HEK293 (cell line): ENCODE measurements around the gene MLN.

Source experiments
- YY1 ChIP-seq: fragments of 450-650 bp; formaldehyde crosslinking; IDR thresholded peaks from 2 replicates; pipeline ENCODE4 v1.5.1; 2018; ENCODE audit warnings: missing biosample characterization, missing genetic modification characterization
- ZNF184 ChIP-seq: fragments of 450-650 bp; IDR thresholded peaks from 2 replicates; pipeline ENCODE4 v1.5.1; 2018; ENCODE audit warnings: missing biosample characterization, mild to moderate bottlenecking, missing genetic modification characterization
- ZNF335 ChIP-seq: fragments of 450-650 bp; formaldehyde crosslinking; conservative IDR thresholded peaks from 2 replicates; pipeline ENCODE4 v1.5.1; 2016; ENCODE audit warnings: missing biosample characterization, missing genetic modification characterization
- ZNF777 ChIP-seq: fragments of 450-650 bp; formaldehyde crosslinking; IDR thresholded peaks from 2 replicates; pipeline ENCODE4 v1.5.1; 2017; ENCODE audit warnings: missing biosample characterization, missing genetic modification characterization, borderline replicate concordance
- TF ChIP-seq, protein P1 (sequence below): fragments of 450-650 bp; formaldehyde crosslinking; IDR thresholded peaks from 2 replicates; pipeline ENCODE4 v1.5.1; 2016; ENCODE audit warnings: missing biosample characterization, missing genetic modification characterization
- TF ChIP-seq, protein P2 (sequence below): fragments of 450-650 bp; formaldehyde crosslinking; IDR thresholded peaks from 2 replicates; pipeline ENCODE4 v1.5.1; 2016; ENCODE audit warnings: missing biosample characterization, missing genetic modification characterization
- TF ChIP-seq, protein P3 (sequence below): IDR thresholded peaks from 2 replicates; pipeline ENCODE4 v1.6.1; 2011; ENCODE audit warnings: mild to moderate bottlenecking, low read depth, low read length, borderline replicate concordance
- TF ChIP-seq, protein P4 (sequence below): fragments of 450-650 bp; formaldehyde crosslinking; IDR thresholded peaks from 2 replicates; pipeline ENCODE4 v1.5.1; 2016; ENCODE audit warnings: missing biosample characterization, missing genetic modification characterization, low read depth

DNA sequence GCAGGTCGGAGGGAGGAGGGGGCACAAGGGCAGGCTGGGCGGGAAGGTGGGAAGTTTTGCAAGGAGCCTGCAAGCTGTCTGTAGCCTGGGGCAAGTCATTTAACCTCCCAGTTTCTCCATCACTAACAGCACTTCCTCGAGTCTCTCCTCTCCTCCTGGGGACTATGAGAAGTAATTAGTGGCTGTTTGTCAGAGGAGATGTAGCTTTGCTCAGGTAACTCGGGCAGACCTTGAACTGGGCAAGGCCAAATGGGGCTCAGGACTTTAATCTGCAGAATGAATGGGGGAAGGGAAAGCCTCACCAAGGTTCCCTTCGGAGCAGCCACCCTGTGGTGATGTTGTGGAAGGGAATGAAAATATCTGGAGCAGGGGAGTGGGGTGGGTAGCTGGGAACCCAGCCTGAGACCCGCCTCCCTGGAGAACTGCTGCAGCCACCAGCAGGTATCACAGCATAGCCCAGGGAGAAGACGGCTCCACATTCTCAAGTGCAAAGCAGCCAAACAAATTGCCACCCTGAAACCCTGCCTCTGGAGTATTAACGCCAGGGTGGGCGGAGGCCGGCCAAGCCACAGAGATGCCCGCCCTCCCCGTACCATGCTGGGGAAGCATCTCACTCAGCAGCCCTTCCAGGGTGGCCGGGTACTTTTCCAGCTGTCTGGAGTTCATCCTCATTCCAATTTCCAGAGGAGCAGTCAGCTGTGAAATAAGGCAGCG, 8.7 kb downstream of the MLN start:
- TF ChIP-seq ZNF184 (tag by site-specific recombination) (no peak), ZNF777 (tag by site-specific recombination) (no peak), YY1 (tag by site-specific recombination) (no peak), ZNF335 (tag by site-specific recombination) (no peak)
- TF ChIP-seq, protein P1, sequence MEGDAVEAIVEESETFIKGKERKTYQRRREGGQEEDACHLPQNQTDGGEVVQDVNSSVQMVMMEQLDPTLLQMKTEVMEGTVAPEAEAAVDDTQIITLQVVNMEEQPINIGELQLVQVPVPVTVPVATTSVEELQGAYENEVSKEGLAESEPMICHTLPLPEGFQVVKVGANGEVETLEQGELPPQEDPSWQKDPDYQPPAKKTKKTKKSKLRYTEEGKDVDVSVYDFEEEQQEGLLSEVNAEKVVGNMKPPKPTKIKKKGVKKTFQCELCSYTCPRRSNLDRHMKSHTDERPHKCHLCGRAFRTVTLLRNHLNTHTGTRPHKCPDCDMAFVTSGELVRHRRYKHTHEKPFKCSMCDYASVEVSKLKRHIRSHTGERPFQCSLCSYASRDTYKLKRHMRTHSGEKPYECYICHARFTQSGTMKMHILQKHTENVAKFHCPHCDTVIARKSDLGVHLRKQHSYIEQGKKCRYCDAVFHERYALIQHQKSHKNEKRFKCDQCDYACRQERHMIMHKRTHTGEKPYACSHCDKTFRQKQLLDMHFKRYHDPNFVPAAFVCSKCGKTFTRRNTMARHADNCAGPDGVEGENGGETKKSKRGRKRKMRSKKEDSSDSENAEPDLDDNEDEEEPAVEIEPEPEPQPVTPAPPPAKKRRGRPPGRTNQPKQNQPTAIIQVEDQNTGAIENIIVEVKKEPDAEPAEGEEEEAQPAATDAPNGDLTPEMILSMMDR (tag by site-specific recombination), result no peak
- TF ChIP-seq, protein P2, sequence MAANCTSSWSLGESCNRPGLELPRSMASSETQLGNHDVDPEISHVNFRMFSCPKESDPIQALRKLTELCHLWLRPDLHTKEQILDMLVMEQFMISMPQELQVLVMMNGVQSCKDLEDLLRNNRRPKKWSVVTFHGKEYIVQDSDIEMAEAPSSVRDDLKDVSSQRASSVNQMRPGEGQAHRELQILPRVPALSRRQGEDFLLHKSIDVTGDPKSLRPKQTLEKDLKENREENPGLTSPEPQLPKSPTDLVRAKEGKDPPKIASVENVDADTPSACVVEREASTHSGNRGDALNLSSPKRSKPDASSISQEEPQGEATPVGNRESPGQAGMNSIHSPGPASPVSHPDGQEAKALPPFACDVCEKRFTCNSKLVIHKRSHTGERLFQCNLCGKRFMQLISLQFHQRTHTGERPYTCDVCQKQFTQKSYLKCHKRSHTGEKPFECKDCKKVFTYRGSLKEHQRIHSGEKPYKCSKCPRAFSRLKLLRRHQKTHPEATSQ, result no peak
- TF ChIP-seq, protein P3, sequence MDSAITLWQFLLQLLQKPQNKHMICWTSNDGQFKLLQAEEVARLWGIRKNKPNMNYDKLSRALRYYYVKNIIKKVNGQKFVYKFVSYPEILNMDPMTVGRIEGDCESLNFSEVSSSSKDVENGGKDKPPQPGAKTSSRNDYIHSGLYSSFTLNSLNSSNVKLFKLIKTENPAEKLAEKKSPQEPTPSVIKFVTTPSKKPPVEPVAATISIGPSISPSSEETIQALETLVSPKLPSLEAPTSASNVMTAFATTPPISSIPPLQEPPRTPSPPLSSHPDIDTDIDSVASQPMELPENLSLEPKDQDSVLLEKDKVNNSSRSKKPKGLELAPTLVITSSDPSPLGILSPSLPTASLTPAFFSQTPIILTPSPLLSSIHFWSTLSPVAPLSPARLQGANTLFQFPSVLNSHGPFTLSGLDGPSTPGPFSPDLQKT, result no peak
- TF ChIP-seq, protein P4, sequence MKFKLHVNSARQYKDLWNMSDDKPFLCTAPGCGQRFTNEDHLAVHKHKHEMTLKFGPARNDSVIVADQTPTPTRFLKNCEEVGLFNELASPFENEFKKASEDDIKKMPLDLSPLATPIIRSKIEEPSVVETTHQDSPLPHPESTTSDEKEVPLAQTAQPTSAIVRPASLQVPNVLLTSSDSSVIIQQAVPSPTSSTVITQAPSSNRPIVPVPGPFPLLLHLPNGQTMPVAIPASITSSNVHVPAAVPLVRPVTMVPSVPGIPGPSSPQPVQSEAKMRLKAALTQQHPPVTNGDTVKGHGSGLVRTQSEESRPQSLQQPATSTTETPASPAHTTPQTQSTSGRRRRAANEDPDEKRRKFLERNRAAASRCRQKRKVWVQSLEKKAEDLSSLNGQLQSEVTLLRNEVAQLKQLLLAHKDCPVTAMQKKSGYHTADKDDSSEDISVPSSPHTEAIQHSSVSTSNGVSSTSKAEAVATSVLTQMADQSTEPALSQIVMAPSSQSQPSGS (tag by site-specific recombination), result no peak
